Neuronal stem cell (in vitro differentiated cells): ENCODE data around the gene CYGB.

ENCODE experiments used
- DNase-seq: peaks from one replicate; pipeline ENCODE4 v3.0.0-alpha.2; 2013; ENCODE audit warnings: low spot score
- H2AFZ ChIP-seq: one replicate; pipeline ENCODE4 v1.6.1; 2013; ENCODE audit warnings: mild to moderate bottlenecking, low read length, inconsistent platforms
- H2AK5ac ChIP-seq: 2 replicates; pipeline ENCODE4 v1.6.1; 2013; ENCODE audit warnings: low read depth, mild to moderate bottlenecking, inconsistent platforms, low read length, moderate library complexity, mixed read lengths
- H2BK120ac ChIP-seq: 2 replicates; pipeline ENCODE4 v1.6.1; 2013; ENCODE audit warnings: low read depth, mild to moderate bottlenecking, inconsistent platforms, low read length, moderate library complexity, mixed read lengths
- H2BK12ac ChIP-seq: one replicate; pipeline ENCODE4 v1.6.1; 2013; ENCODE audit warnings: low read length, inconsistent platforms
- H2BK15ac ChIP-seq: 2 replicates; pipeline ENCODE4 v1.6.1; 2013; ENCODE audit warnings: mild to moderate bottlenecking, low read length, inconsistent platforms, mixed read lengths
- H2BK5ac ChIP-seq: one replicate; pipeline ENCODE4 v1.6.1; 2013; ENCODE audit warnings: inconsistent platforms, mild to moderate bottlenecking, low read length, moderate library complexity
- H3K14ac ChIP-seq: one replicate; pipeline ENCODE4 v1.6.1; 2013; ENCODE audit warnings: low read length, inconsistent platforms
- H3K18ac ChIP-seq: 2 replicates; pipeline ENCODE4 v1.6.1; 2013; ENCODE audit warnings: low read length, inconsistent platforms
- H3K23ac ChIP-seq: 2 replicates; pipeline ENCODE4 v1.6.1; 2013; ENCODE audit warnings: low read depth, mild to moderate bottlenecking, mixed read lengths, low read length, inconsistent platforms; ENCODE audit not compliant: poor library complexity
- H3K27ac ChIP-seq: replicated peaks from 3 replicates; pipeline ENCODE4 v1.5.1; 2013; ENCODE audit warnings: low read length, inconsistent platforms
- H3K27me3 ChIP-seq, 3 experiments: 2 replicates each; pipeline ENCODE4 v1.6.1; 2013; ENCODE audit warnings: low read length in 3 of 3, mild to moderate bottlenecking in 2 of 3, inconsistent platforms in 1 of 3, low read depth in 1 of 3, mixed read lengths in 1 of 3, moderate library complexity in 1 of 3; ENCODE audit not compliant: control insufficient read depth in 3 of 3, insufficient read depth in 3 of 3
- H3K36me3 ChIP-seq, 2 donors: replicated peaks in 1 of 2; 2 replicates each; pipeline ENCODE4 v1.6.1; 2013; ENCODE audit warnings: low read length in 2 of 2; ENCODE audit not compliant: control insufficient read depth in 2 of 2, insufficient read depth in 2 of 2
- H3K4ac ChIP-seq: 2 replicates; pipeline ENCODE4 v1.6.1; 2013; ENCODE audit warnings: inconsistent platforms, mild to moderate bottlenecking, low read length, moderate library complexity
- H3K4me1 ChIP-seq, 2 donors: 1 replicate in 1 of 2; 2 replicates in 1 of 2; pipeline ENCODE4 v1.6.1; 2013; ENCODE audit warnings: low read length in 2 of 2, low read depth in 1 of 2; ENCODE audit not compliant: control insufficient read depth in 2 of 2, insufficient read depth in 1 of 2
- H3K4me2 ChIP-seq: one replicate; pipeline ENCODE4 v1.6.1; 2013; ENCODE audit warnings: mild to moderate bottlenecking, low read length, inconsistent platforms; ENCODE audit not compliant: insufficient read depth, poor library complexity, severe bottlenecking
- H3K4me3 ChIP-seq, 2 donors: 2 replicates each; pipeline ENCODE4 v1.5.1; 2013; ENCODE audit warnings: low read length in 2 of 2, mild to moderate bottlenecking in 2 of 2, inconsistent platforms in 1 of 2, moderate library complexity in 1 of 2
- H3K79me1 ChIP-seq: one replicate; pipeline ENCODE4 v1.6.1; 2013; ENCODE audit warnings: low read depth, mild to moderate bottlenecking, inconsistent platforms, low read length, moderate library complexity
- H3K9ac ChIP-seq: one replicate; pipeline ENCODE4 v1.6.1; 2013; ENCODE audit warnings: mild to moderate bottlenecking, low read depth, low read length, inconsistent platforms; ENCODE audit not compliant: poor library complexity
- H3K9me3 ChIP-seq, 2 donors: replicated peaks in 1 of 2; 2 replicates each; pipeline versions ENCODE3 to v1.6.1; 2013; ENCODE audit warnings: low read length in 2 of 2, mild to moderate bottlenecking in 2 of 2, inconsistent platforms in 1 of 2, low read depth in 1 of 2, mixed read lengths in 1 of 2, moderate library complexity in 1 of 2; ENCODE audit not compliant: control insufficient read depth in 2 of 2, insufficient read depth in 1 of 2
- H4K8ac ChIP-seq: one replicate; pipeline ENCODE4 v1.6.1; 2013; ENCODE audit warnings: low read depth, mild to moderate bottlenecking, inconsistent platforms, low read length, moderate library complexity
- H4K91ac ChIP-seq: one replicate; pipeline ENCODE4 v1.6.1; 2013; ENCODE audit warnings: low read length, low read depth, mild to moderate bottlenecking, inconsistent platforms; ENCODE audit not compliant: poor library complexity
- WGBS, 2 donors: extraction: QIAGEN DNeasy Blood & Tissue Kit; methylation state at CpG; one replicate each; pipeline ENCODE4 v1.1.7; 2013; ENCODE audit warnings: missing lambda C conversion rate in 2 of 2, mixed read lengths in 1 of 2; ENCODE audit not compliant: insufficient read length in 2 of 2, insufficient replicate concordance in 1 of 2; ENCODE audit errors: extremely low coverage in 2 of 2; 5-methylcytosine and 5-hydroxymethylcytosine counted together

CYGB gene

DNA sequence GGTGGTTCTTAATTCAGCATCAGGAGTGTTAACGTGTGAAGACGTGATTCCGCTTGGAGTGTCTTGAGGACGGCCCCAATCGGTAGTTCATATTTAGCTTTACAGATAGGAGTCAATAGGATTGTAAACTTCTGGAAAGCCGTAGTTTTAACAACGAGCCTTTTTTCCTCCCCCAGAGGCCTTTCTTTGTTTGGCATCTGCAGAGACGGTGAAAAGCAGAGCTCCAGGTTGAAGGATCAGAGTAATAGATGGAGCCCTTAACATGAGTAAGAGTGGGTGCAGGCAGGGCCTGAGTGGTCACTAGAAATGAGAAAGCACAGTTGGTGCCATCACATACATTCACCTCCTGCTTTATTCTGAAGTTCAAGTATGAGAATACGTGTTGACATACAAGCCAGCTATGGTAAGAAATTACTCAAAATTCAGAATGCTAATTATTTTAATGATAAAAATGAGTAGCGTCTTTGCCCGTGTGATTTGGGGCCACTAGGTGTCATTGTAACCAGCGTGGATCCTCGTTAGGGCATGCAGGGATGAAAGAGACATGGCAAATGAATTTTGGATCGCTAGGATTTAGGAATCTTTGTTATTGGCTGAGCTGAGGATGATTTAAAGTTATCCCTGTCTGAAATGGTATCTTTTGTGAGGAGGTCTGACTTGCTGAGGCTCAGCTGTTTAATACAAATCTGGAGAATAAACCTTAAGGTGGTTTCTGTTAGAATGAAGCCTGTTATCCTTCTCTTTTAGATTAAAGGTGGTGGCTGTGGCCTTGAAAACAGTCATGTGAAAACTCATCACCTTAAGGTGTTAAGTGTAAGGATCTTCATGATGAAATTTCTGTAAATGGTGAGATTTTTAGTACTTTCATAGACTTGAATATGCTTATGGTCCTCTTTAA lies 20.9 kb upstream of the CYGB start:
- Histone ChIP-seq H3K4me3 (peak overlapping the region; percentile 76 to 90), H3K4me2 (peak overlapping the region; percentile 89), H3K23ac (no peak overlapping the region), H3K4me1 (peaks cover 8% of the 10 kb centered on the region in 2 donors), H3K27ac (no peak overlapping the region), H3K4ac (peak overlapping the region; percentile 38), H3K36me3 (peaks cover 17 to 46% of the 10 kb centered on the region in 2 donors), H4K91ac (no peak overlapping the region), H3K27me3 (no peaks in the 10 kb centered on the region), H3K9me3 (no peaks in the 10 kb centered on the region), H2AK5ac (peak overlapping the region; percentile 71), H2BK12ac (peak overlapping the region; percentile 75), H2BK5ac (no peak overlapping the region), H2BK15ac (no peak overlapping the region), H2BK120ac (no peak overlapping the region), H3K9ac (peak overlapping the region; percentile 97), H2AFZ (peak overlapping the region; percentile 92), H4K8ac (no peak overlapping the region), H3K18ac (peak overlapping the region; percentile 80), H3K79me1 (peaks cover 5% of the 10 kb centered on the region), H3K14ac (no peak overlapping the region)
- WGBS, 2 donors, result no CpG with 5 or more reads among the region's 14 CpGs
- no peak for DNase-seq

DNA sequence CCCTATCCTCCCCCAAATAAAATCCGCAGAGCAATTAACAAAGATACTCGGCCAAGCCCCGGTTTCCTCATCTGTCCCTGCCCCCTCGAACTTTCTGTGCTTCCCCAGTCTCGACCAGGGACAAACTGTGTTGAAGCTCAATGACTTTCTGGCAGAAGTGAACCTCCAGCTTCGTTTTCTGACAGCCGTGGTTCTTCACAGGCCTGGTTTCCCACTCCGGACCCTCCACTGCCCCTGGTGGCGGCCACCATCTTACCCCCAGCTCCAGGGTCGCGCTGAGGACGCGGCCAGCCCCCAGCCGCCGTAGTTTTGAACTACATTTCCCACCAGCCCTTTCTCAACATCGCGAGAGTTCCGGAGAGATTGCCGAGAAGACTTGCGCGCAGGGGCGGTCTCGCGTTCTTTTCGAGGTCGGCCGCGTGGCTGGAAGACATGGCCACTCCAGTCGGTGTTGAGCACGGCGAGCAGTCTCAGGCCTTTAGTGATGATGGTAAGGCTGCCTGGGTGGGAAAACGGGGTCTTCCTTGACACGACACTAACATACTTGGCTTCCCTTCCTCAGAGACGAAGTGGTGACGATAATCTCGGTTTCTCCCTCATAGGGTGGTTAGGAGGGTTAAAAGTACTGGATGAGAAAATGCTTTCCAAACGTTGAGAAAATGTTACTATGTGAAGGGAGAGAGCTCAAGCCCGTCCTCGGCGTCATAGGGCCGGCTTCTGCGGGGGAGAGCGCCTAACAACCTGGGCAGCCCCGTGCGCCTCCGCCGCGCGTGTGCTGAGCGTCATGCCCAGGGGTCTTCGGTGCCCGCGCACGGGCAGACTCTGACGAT lies 20.1 kb upstream of the CYGB start:
- Histone ChIP-seq H3K36me3 (peaks cover 14 to 38% of the 10 kb centered on the region in 2 donors), H3K9me3 (no peaks in the 10 kb centered on the region), H3K23ac (peak overlapping the region; percentile 77), H3K4ac (peak overlapping the region; percentile 38), H3K14ac (no peak overlapping the region), H2AFZ (peak overlapping the region; percentile 92), H4K91ac (no peak overlapping the region), H3K27ac (no peak overlapping the region), H3K18ac (peak overlapping the region; percentile 80), H3K4me3 (peak overlapping the region; percentile 76 to 90), H2BK120ac (no peak overlapping the region), H2BK15ac (no peak overlapping the region), H3K79me1 (peaks cover 5% of the 10 kb centered on the region), H3K4me1 (peaks cover 8% of the 10 kb centered on the region in 2 donors), H3K27me3 (no peaks in the 10 kb centered on the region), H2BK5ac (no peak overlapping the region), H2BK12ac (peak overlapping the region; percentile 75), H2AK5ac (peak overlapping the region; percentile 71), H3K9ac (peak overlapping the region; percentile 97), H3K4me2 (peak overlapping the region; percentile 89), H4K8ac (no peak overlapping the region)
- WGBS, 2 donors, result no CpG with 5 or more reads among the region's 55 CpGs
- DNase-seq, result peak; percentile 95

- Histone ChIP-seq H3K14ac (no peak overlapping the region), H3K18ac (peak overlapping the region; percentile 52), H3K36me3 (peaks cover 11 to 32% of the 10 kb centered on the region in 2 donors), H3K9ac (no peak overlapping the region), H3K9me3 (no peaks in the 10 kb centered on the region), H4K91ac (no peak overlapping the region), H3K4me2 (peak overlapping the region; percentile 50), H2BK120ac (no peak overlapping the region), H3K27me3 (no peaks in the 10 kb centered on the region), H4K8ac (no peak overlapping the region), H2BK5ac (no peak overlapping the region), H3K4ac (no peak overlapping the region), H3K23ac (no peak overlapping the region), H2BK15ac (no peak overlapping the region), H3K4me1 (peaks cover 8% of the 10 kb centered on the region in 2 donors), H2AK5ac (no peak overlapping the region), H2AFZ (peak overlapping the region; percentile 92), H3K4me3 (peak overlapping the region; percentile 76 to 77), H3K79me1 (peaks cover 5% of the 10 kb centered on the region), H3K27ac (no peak overlapping the region), H2BK12ac (no peak overlapping the region)
- WGBS, 2 donors, result no CpG with 5 or more reads among the region's 30 CpGs
- DNase-seq, result no peak
Measured at GRCh38 chr17:76556765-76557367, 19.4 kb upstream of the CYGB start.
